Ishikawa (cell line): Measurements from ENCODE around the gene DAAM1.

Experiments used
- CEBPB ChIP-seq: IDR thresholded peaks from 2 replicates; pipeline ENCODE4 v1.6.1; 2012
- EP300 ChIP-seq: IDR thresholded peaks from 2 replicates; pipeline ENCODE4 v1.6.1; 2012; ENCODE audit warnings: borderline replicate concordance
- MAX ChIP-seq: IDR thresholded peaks from 2 replicates; pipeline ENCODE4 v1.6.1; 2012
- RAD21 ChIP-seq: IDR thresholded peaks from 2 replicates; pipeline ENCODE4 v1.6.1; 2012; ENCODE audit warnings: low read depth
- REST ChIP-seq: IDR thresholded peaks from 2 replicates; pipeline ENCODE4 v1.6.1; 2012; ENCODE audit warnings: low read depth, mild to moderate bottlenecking
- TAF1 ChIP-seq: IDR thresholded peaks from 2 replicates; pipeline ENCODE4 v1.6.1; 2012; ENCODE audit warnings: low read depth, mild to moderate bottlenecking
- TCF12 ChIP-seq: IDR thresholded peaks from 2 replicates; pipeline ENCODE4 v1.6.1; 2012; ENCODE audit warnings: low read depth
- USF1 ChIP-seq: IDR thresholded peaks from 2 replicates; pipeline ENCODE4 v1.6.1; 2012
- YY1 ChIP-seq: IDR thresholded peaks from 2 replicates; pipeline ENCODE4 v1.6.1; 2012; ENCODE audit warnings: low read depth

GRCh38 chr14:59316151-59316830 lies 127.8 kb downstream of the DAAM1 start:
- no peak for TF ChIP-seq EP300
- TF ChIP-seq REST: no peak
- no peak for TF ChIP-seq TAF1
- TF ChIP-seq MAX: no peak
- no peak for TF ChIP-seq USF1
- TF ChIP-seq CEBPB: no peak
- no peak for TF ChIP-seq TCF12
- TF ChIP-seq YY1: no peak
- no peak for TF ChIP-seq RAD21
